HT-29 (cell line): ENCODE data around the gene OBSCN. TPM values are rescaled to one million over a fixed set of nuclear protein-coding genes. Genes with fewer than 3 reads are reported as not detected.
A peak's percentile ranks its signal among the peaks of the same experiment; 100 is the strongest.
"Not testable (repeated sequence)": the region's sequence is repeated elsewhere in the genome, so short reads cannot be mapped to it uniquely, and the experiment has no call there.

ENCODE experiments used
- DNase-seq: peaks from one replicate; pipeline ENCODE4 v3.0.0-alpha.2; 2015; ENCODE audit warnings: low spot score
- total RNA-seq: library from RNA; depleted of rRNA; stranded (reverse); fragments of >200 nt; shearing (Covaris generic); gene quantifications from 2 replicates; pipeline ENCODE4 v1.2.3, GENCODE V29; 2014

OBSCN gene
- total RNA-seq, 1 experiment from 2014 or later: 16.7 TPM

GRCh38 chr1:228169345-228169744 is 38.5 kb upstream of the OBSCN start:
- DNase-seq: no peak

DNA sequence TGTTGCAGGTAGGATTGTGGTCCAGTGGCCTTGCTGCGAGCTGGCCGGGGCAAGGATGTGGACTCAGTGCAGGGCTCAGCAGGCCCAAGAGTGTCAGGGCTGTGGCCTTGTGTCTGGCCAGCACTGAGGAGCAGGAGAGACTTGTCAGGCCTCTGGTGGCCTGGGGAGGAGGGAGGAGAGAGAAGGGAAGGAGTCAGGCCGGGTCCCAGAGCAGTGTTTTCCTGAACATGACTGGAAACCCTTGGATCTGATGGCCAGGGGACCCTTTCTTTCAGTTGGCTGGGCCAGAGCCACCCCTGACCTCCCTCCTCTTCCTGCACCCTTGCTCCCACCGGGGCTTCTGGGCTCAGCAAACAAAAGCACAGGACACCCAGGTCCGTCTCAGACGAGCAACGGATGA is 37.2 kb upstream of the OBSCN start:
- DNase-seq: no peak

DNA sequence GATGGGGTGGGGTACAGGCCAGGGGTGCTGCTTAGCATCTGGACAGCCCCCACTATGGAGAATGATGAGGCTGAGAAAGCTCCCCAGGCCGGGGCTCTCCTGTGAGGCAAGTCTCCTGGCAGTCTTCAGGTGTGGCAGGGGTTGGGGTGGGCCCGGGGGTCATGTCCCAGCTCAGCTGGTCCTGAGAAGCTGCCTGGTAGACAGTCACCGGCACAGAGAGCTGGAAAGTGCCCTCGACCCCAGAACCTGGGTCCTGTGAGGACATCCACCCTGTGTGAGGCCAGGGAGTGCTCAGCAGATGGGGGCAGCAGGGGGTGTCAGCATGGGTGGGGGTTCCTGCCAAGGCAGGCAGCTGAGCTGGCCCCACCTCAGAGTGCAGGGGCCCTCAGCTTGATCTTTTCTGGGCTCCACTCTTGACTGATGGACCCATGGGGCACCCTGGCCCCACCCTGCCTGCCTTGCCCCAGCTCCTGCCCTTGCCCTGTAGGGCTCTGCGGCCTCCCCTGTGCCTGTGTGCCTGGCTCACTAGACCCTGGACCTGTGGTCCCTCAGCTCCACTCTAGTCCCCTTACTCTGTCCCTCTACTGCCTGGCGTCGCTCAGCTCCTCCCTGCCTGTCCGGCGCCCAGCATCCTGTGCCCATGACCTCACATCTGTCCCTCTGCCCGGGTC is 36.5 kb upstream of the OBSCN start:
- DNase-seq: no peak

DNA sequence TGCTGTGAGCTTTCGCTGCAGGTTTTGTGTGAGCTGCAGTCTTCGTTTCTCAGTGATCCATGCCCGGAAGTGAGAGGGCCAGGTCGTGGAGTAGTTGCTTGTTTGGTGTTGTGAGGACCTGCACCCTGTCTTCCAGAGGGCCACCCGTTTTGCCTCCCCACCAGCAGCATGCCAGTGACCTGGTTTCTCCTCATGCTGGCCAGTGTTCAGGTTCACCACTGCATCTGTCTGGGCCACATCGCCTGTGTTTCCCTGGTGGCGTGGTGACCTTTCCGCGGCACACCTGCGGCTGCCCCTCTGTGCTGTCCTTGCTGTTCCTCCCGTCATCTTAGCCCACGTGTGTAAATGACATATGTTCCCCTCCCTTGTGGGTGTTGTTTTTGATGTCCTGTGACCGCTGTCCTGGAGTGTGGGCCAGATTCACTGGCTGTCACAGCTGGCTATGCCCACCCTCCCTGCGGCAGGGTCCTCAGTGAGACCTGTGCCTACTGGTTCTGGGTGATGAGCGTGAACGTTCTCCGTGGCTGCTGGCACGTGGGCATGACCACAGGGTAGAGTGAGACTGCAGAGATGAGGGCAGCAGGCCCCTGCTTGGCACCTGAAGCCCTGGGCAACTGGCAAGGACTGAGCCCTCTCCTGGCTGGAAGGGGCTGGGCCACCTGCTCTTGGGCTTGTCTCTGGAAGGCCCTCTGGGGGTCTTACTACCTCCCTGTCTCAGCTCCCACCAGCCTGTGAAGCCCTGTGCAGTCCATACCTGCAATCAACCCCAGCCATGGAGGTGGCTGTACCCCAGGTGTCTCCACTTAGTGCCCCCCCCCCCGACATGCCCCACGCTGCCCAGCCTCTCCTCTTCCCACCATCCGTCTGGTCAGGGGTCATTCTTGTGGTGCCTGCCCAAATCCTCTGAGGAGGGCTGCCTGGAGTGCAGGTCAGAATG is 35.0 kb upstream of the OBSCN start:
- no peak for DNase-seq

DNA sequence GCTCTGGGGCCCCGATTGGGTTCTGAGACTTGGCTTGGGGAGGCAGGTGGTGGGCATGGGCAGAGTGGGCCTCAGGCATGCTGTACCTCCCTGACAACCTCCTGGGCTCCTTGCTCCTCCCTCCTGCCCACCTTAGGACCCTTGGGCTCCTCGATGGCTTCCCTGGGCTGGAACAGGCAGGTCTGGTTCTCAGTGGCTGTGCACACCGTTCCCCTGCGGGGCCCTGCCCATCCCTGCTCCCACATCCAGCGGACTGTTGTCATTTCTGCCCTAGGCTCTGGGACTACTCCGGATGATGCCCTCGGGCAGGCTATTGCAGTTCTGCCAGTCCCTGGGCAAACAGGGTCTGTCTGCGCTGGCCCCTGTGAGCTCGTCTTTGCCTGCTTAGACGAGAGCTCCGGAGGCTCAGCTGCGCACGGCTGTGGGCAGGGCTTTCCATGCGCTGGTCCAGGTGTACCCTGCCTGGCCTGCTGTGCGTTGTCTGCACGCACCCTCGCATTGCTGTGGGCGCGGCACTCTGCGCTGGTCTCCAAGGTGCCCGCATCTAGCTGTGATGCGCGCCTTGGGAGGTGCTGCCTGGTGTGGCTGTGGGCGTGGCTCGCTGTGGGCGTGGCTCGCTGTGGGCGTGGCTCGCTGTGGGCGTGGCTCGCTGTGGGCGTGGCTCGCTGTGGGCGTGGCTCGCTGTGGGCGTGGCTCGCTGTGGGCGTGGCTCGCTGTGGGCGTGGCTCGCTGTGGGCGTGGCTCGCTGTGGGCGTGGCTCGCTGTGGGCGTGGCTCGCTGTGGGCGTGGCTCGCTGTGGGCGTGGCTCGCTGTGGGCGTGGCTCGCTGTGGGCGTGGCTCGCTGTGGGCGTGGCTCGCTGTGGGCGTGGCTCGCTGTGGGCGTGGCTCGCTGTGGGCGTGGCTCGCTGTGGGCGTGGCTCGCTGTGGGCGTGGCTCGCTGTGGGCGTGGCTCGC is 34.0 kb upstream of the OBSCN start:
- not testable (repeated sequence) for DNase-seq

GRCh38 chr1:228174482-228175315 is 33.1 kb upstream of the OBSCN start:
- no peak for DNase-seq

GRCh38 chr1:228175316-228176023 is 32.4 kb upstream of the OBSCN start:
- no peak for DNase-seq

DNA sequence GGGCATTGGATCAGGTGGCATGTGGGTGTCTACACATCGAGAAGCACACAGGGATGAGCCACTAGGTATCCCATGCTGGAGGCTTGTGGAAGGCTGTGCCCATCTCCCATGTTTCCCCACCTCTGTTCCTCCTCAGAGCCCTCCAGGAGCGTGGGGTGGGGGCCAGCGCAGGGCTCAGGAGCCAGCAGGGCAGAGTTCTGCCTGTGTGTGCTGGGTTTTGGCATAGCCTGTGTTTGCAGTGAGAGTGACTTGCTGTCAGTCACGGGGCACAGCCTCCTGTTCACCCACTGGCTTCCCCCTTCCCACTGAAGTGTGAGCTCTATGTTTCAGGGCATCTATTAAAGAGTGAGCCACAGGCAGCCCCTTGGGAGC is 31.8 kb upstream of the OBSCN start:
- DNase-seq: no peak

GRCh38 chr1:228176461-228177182 is 31.2 kb upstream of the OBSCN start:
- DNase-seq: no peak

- no peak for DNase-seq
Observed at GRCh38 chr1:228177183-228177475, 30.7 kb upstream of the OBSCN start.

- no peak for DNase-seq
Observed at GRCh38 chr1:228177721-228178710, 29.8 kb upstream of the OBSCN start.

GRCh38 chr1:228178737-228179684 is 28.8 kb upstream of the OBSCN start:
- no peak for DNase-seq

DNA sequence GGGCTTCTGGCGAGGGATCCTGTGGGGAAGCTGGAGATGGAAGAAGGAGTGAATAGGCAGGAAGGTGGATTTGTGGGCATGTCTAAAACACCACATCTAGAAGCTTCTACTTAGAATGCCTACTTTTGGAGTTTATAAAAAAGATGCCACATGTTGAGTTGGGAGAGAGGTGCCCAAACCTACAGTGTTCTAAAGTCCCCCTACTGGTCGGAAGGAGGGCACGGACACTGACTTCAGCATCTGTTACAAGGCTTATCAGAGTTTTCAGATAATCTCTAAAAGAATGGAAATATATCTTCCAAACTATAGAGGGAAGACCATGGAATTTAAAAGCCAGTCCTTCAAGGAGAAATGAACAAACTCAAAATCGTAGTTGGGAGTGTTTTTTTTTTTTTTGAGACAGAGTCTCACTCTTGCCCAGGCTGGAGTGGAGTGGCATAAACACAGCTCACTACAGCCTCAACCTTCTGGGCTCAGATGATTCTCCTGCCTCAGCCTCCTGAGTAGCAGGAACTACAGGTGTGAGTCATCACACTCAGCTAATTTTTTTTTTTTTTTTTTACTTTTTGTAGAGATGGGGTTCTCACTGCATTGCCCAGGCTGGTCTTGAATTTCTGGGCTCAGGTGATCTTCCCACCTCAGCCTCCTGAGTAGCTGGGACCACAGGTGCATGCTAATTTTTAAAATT is 27.4 kb upstream of the OBSCN start:
- DNase-seq: peak; percentile 35

GRCh38 chr1:228180959-228181644 is 26.7 kb upstream of the OBSCN start:
- DNase-seq: no peak

DNA sequence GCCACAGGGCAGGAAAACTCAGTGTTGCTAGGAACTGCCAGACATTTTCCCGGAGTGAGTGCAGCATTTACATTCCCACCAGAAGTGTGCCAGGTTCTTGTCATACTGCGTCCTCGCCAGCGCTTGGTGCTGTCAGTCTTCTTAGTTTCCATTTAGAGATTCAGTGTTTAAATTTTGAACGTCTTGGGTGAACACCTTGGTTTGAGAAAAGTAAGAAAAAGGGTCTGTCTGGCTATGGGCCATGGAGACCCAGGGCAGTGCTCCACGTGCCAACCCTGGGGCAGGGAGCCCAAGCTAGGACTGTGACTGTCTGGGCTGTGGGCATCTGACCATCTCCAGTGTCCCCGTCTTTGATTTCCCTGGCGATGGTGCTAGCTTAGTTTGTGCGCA is 26.2 kb upstream of the OBSCN start:
- DNase-seq: no peak
